ENCODE measurements around the gene BLOC1S4.

DNA sequence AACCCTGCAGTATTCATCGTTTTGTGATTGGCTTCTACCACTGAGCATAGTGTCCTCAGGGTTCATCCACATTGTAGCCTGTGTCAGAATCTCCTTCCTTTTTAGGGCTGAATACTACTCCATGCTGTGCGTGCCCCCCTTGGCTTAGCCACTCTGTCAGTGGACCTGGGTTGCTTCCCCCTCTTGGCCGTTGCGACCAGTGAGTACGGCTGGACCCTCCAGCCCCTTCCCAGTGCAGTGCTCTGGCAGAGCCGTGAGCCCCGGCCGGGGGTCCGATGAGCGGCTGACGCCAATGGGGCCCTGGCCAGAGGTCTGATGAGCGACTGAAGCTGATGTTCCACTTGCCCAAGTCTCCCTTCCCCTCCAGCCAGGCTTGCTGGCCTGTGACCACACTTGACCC is 6.9 kb downstream of the BLOC1S4 start:
- TF ChIP-seq, protein P1, sequence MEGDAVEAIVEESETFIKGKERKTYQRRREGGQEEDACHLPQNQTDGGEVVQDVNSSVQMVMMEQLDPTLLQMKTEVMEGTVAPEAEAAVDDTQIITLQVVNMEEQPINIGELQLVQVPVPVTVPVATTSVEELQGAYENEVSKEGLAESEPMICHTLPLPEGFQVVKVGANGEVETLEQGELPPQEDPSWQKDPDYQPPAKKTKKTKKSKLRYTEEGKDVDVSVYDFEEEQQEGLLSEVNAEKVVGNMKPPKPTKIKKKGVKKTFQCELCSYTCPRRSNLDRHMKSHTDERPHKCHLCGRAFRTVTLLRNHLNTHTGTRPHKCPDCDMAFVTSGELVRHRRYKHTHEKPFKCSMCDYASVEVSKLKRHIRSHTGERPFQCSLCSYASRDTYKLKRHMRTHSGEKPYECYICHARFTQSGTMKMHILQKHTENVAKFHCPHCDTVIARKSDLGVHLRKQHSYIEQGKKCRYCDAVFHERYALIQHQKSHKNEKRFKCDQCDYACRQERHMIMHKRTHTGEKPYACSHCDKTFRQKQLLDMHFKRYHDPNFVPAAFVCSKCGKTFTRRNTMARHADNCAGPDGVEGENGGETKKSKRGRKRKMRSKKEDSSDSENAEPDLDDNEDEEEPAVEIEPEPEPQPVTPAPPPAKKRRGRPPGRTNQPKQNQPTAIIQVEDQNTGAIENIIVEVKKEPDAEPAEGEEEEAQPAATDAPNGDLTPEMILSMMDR (IDR thresholded peaks at IDR 0.05) = no peak
- no peak for TF ChIP-seq EZH2 (IDR thresholded peaks at IDR 0.05; ENCODE audit: borderline replicate concordance, insufficient read depth, low read depth, low read length, poor library complexity, severe bottlenecking)
